SH-SY5Y (cell line): ENCODE measurements around the gene MRPL10.

ENCODE experiments used
- GATA2 ChIP-seq: IDR thresholded peaks from 2 replicates; pipeline ENCODE4 v1.6.1; 2011; ENCODE audit warnings: mild to moderate bottlenecking, low read depth, low read length
- GATA3 ChIP-seq: IDR thresholded peaks from 2 replicates; pipeline ENCODE4 v1.6.1; 2011; ENCODE audit warnings: low read depth, mild to moderate bottlenecking, low read length, moderate library complexity

DNA sequence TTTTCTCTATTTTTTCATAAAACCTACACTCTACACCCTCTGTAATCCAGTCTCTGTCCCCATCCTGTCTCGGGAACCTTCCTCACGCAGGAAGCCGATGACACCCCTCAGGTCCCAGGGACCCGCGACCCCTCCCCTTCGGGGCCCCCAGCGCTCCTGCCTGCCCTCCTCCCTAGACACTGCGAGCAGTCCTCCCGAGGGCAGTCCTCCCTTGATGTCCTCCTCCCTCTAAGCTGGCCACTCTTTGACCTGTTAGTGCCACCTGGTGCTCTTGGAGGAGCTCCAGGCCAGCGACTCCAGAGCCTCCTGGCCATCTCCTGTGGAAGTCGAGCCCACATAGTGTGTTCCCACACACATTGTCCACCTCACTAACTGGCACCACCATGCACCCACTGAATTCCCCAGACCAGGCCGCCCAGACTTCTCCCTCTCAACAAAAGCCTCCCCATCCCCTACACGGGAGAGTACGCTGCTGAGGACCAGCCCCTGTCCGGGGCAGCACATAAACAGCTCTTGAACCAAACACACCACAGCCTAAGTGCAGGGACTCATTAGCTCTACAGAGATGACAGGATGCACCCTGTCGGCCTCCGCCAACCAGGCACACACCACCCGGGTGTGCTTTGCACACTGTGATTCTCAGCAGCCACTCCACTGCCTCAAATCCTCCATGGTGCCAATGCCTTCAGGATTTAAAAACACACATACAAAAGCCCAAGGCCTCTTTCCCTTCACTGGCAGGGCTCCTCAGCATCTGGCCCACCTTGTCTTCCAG lies 19.0 kb downstream of the MRPL10 start:
- TF ChIP-seq GATA3 (no peak), GATA2 (no peak)
